Cardiac fibroblast (primary cell): ENCODE measurements around the gene SALL2.

Source experiments
- DNase-seq, 2 donors: peaks; one replicate each; pipeline versions ENCODE4 v3.0.0 to v3.0.0-alpha.2; 2010; ENCODE audit warnings: low read depth in 2 of 2
- H3K4me3 ChIP-seq, 2 donors: replicated peaks in 1 of 2; 1 replicate in 1 of 2; 2 replicates in 1 of 2; pipeline ENCODE4 v1.5.1; 2011; ENCODE audit warnings: low read depth in 2 of 2, low read length in 2 of 2, mild to moderate bottlenecking in 2 of 2, moderate library complexity in 1 of 2
- TF ChIP-seq, protein P1 (sequence below): IDR thresholded peaks from one replicate; pipeline ENCODE4 v1.5.1; 2011; ENCODE audit warnings: low read depth, mild to moderate bottlenecking, low read length, inconsistent platforms

Gene SALL2

DNA sequence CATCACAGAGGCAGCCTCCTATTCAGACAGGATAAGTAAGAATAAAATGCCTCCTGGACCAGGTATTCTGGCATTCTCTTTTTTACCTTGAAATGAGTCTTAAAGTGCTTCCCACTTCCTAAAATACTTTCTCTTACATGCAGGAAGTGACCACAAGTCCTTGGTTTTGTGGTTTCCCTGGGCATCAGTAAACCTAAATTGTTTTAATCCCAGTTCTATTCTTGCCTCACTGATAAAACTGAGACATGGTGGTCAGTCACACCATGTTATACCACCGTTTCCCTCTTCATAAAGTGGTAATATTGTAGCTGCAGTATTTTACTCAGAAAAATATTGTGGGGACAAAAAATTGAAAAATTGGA, 1.2 kb upstream of the SALL2 start:
- DNase-seq: no peak
- TF ChIP-seq, protein P1, sequence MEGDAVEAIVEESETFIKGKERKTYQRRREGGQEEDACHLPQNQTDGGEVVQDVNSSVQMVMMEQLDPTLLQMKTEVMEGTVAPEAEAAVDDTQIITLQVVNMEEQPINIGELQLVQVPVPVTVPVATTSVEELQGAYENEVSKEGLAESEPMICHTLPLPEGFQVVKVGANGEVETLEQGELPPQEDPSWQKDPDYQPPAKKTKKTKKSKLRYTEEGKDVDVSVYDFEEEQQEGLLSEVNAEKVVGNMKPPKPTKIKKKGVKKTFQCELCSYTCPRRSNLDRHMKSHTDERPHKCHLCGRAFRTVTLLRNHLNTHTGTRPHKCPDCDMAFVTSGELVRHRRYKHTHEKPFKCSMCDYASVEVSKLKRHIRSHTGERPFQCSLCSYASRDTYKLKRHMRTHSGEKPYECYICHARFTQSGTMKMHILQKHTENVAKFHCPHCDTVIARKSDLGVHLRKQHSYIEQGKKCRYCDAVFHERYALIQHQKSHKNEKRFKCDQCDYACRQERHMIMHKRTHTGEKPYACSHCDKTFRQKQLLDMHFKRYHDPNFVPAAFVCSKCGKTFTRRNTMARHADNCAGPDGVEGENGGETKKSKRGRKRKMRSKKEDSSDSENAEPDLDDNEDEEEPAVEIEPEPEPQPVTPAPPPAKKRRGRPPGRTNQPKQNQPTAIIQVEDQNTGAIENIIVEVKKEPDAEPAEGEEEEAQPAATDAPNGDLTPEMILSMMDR: no peak
- H3K4me3 ChIP-seq: no peak overlapping the region

DNA sequence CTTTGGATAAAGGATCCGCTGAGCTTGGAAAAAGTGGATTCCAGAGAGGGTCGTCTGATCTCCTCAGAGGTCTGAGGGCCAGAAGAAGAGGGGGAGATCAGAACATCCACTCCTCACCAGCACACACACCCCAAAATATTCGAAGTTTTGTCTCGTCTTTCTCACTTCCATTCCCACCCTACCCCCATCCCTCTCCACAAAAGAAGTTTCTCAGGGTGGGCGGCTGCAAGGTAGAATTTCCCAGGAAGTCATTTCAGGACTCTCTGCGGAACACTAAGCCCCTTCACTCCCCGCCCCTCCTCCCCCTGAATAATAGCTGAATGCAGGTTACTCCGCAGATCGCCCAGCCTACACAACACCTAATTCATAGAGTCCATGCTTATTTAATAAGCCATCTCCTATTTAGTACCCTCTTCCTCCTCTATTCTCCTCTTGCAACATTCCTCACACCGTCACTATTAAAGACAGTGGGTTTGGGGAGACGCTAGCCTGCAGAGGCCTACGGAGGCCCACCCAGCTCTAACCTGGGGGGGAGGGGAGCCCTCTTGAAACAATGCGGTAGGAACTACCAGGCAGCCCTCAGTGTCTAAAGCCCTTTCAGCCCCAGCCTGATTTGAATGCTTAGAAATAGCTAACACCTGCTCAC, 649 bp upstream of the SALL2 start:
- no peak for DNase-seq
- TF ChIP-seq, protein P1: no peak
- H3K4me3 ChIP-seq: peak overlapping the region; percentile 59 to 73

- peak overlapping the region; percentile 59 to 73 for H3K4me3 ChIP-seq
- peak in 1 of 2 donors; percentile 16 for DNase-seq
- TF ChIP-seq, protein P1: no peak
Observed at GRCh38 chr14:21525571-21525961, 580 bp downstream of the SALL2 start.

DNA sequence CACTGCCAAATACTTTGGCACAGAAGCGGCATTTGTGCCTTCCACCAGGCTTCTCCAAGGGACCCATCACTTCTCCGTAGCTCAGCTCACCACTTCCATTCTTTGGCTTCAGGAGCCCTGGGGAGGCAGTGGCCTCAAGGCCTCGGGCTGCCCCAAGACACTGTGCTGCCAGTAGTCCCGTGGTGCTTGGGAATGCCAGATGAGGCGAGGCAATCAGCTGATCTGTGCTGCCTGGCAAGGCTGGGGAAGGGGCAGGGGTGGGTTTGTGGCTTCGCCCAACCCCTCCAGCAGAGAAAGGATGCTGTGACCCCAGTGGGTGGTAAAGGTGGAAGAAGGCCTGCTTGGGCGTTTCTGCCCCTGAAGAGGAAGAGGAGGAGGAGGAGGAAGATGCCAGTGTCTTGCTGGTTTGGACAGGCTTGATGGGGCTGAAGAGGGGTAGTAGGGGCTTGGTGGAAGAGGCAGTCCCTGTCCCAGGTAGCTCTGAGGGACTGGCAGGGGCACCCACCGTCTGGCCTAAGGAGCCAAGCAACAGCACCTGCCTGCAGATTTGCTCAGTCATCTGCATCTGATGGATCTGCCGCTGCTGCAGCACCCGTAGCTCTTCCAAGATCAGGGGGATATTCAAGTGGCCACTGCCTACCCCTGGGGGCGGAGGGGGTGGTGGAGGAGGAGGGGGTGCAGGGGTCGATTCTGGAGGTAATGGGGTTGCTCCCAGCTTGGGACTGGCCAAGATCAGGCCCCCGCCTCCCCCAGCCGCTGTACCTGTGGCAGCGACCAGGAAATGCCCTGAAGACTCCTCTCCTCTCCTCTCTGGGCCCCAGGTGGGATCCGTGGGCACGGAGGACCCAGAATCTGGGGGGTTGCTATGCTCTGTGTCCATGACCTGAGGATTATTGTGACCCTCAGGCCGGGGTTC, 1.3 kb downstream of the SALL2 start:
- H3K4me3 ChIP-seq: peak overlapping the region in 1 of 2 donors; percentile 73
- TF ChIP-seq, protein P1: no peak
- DNase-seq: no peak

GRCh38 chr14:21523203-21523602, 2.9 kb downstream of the SALL2 start:
- H3K4me3 ChIP-seq: no peak overlapping the region
- no peak for DNase-seq
- TF ChIP-seq, protein P1: no peak

GRCh38 chr14:21521501-21521900, 4.6 kb downstream of the SALL2 start:
- TF ChIP-seq, protein P1: no peak
- DNase-seq: peak; percentile 77 to 92
- H3K4me3 ChIP-seq: no peak overlapping the region
